GM19468 (cell line): Measurements from ENCODE around the gene HOXC12.

Source experiments
- ATAC-seq: cut with Tn5 transposase; IDR thresholded peaks from one replicate; pipeline ENCODE4 v1.9.1; 2021; ENCODE audit warnings: mild to moderate bottlenecking, moderate library complexity, moderate number of reproducible peaks; ENCODE audit not compliant: unreplicated experiment; ENCODE audit errors: extremely low read depth

HOXC12 gene

GRCh38 chr12:53980104-53980801 lies 25.6 kb downstream of the HOXC12 start:
- no peak for ATAC-seq

DNA sequence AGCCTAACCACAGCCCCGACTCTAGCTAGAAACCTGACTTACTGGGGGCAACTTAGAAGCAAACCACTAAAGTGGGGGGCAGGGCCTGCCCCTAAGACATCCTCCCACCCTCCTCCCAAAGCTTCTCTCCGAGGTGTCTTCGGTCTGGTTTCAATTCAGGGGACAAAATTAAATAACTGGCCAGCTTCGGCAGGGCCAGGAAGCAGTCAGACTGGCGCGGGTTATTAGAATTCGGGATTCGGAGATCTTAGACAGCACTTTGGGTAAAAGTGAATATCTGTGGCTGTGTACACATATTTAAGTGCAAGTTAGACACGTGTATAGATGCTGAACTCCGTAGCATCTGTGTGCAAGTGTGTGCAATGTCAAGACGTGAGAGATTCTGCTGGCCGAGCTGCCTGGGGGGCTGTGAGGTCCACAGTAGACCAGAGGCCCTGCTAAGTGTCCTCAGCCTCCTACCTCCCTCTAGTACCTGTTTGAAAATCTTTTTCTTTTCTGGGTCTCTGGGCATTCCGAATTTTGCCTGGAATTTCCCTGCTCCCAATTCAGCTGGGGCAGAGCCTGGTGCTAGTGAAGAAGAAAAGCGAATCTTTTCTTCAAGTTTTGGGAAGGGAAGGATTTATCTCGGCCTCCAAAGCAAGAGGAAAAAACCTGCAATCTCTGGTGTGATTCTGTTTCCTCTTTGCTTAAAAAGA lies 26.2 kb downstream of the HOXC12 start:
- ATAC-seq: no peak

GRCh38 chr12:53981634-53982565 lies 27.2 kb downstream of the HOXC12 start:
- ATAC-seq: no peak

- no peak for ATAC-seq
Observed at GRCh38 chr12:53982648-53983567, 28.2 kb downstream of the HOXC12 start.

GRCh38 chr12:53983568-53983949 lies 28.9 kb downstream of the HOXC12 start:
- ATAC-seq: no peak

DNA sequence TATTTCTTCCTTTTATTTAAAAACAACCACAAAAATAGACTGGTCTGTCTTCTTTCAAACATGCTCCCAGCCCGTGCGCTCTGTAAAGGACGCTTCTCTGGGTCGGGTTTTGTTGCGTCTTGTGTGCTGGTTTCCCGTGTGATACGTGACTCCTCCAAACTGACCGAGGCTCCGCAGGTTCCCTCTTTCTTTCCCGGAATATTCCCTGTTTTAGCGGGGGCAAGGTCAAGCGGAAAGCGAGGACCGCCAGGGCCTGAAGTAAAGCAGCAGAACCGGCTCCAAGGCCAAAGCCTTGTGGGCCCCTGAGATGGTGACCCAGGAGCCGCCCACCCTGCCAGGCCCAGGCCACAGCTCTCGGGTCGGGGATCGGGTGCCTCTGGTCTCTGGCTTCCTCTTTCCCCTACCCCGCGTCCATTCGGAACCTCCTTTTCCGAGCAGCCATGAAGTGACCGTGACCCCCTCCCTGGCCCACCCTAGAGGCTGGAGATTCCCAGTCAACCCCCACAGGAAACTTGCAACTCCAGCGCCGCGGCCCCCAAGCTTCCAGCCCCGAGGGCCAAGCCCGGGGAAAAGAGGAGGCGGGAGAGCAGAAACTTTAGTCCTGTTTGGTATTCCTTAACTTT lies 29.4 kb downstream of the HOXC12 start:
- no peak for ATAC-seq

- ATAC-seq: no peak
Observed at GRCh38 chr12:53984901-53985691, 30.4 kb downstream of the HOXC12 start, which contains the start of gene HOXC10. HOXC10 (plus strand) TSS chr12:53985146; CDS start chr12:53985260, 114 bp downstream.

DNA sequence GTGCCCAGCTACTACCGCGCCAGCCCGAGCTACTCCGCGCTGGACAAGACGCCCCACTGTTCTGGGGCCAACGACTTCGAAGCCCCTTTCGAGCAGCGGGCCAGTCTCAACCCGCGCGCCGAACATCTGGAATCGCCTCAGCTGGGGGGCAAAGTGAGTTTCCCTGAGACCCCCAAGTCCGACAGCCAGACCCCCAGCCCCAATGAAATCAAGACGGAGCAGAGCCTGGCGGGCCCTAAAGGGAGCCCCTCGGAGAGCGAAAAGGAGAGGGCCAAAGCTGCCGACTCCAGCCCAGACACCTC lies 30.9 kb downstream of the HOXC12 start:
- ATAC-seq: no peak

GRCh38 chr12:53985994-53986685 lies 31.4 kb downstream of the HOXC12 start:
- no peak for ATAC-seq

DNA sequence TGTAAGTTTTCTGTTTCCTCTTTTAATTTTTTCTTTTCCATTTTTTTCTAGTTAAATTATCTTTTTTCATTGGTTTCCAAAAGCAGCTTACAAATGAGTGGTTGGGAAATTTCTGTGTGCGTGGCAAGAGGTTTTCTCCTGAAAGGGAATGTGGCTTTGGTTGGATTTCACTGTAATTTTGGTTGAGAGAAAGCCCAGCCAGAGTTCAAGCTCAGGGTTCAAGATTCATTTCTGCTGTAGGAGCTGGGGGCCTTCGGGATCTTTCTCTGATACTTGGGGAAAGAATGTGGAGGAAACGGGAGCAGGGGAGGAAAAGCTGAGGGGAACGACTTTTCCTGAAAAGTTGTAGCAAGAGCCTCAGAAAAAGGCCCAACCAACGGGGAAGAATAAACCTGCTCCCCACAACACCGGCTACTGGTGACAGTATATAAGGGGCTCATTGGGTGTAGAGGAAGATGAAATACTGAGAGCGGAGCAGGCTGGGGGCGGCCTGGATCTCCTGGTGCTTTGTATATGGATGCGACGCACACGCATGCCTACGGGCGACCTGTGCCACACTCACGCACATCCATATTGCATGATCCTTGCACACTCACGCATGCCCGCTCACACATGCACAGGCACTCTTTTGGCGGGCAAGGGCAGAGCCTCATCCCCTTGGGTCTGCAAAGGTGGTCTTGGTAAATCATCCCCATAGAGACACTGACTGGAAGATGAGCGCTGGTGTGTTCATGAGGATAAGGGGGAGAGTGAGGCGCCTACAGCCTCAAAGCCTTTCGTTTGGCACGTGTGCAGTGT lies 32.2 kb downstream of the HOXC12 start:
- no peak for ATAC-seq

DNA sequence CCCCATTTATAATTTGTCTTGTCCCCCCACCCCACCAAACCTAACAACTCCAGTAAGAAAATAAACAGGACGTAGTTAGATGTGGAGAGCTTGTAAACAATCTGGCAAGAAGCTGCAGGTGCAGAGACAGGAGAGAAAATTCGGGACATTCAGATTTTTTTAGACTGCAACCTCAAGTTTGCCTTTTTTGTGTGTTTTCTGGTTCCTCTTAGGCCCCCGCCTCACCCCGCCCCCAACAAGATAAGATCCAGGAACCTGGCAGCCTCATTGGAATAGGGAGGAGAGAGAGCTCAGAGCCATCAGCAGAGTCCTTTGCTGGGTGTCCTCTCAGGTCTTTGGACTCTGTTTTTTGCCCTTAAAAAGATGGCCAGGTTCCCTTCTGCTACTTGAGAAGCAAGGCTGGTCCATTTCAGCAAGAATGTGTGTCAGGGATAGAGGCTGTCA lies 33.1 kb downstream of the HOXC12 start:
- ATAC-seq: no peak

DNA sequence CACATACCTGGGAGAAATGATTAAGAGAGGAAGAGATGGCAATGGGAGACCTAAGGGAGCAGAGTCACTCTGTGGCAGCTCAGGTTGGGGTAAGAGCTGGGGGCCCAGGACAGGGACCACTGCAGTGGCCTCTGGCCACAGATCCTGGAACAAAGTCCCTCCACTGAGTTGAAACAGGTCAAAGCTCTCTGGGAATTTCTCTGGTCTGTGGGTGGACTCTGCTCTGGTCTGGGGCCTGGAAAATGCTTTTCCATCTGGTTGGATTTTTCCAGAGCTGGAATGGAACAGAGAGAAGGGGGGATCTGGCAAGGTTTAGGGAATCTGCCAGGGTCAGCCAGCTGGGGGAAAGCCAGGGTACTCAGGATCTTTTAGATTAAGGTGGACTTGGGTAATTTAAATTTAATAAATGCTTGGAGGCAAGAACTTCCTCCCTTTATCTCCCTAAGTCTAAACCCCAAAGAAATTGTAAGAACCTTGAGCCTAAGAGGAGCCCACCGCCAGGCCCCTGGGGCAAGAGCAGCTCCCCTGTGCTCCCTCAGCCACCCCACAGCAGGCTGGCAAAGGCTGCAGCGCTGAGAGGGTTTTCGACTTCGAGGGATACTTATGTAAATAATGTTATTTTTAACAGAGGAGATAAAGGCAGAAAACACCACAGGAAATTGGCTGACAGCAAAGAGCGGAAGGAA lies 34.0 kb downstream of the HOXC12 start:
- ATAC-seq: no peak

- ATAC-seq: no peak
Observed at GRCh38 chr12:53989227-53990113, 34.8 kb downstream of the HOXC12 start.

GRCh38 chr12:53990311-53991076 lies 35.8 kb downstream of the HOXC12 start:
- ATAC-seq: no peak

DNA sequence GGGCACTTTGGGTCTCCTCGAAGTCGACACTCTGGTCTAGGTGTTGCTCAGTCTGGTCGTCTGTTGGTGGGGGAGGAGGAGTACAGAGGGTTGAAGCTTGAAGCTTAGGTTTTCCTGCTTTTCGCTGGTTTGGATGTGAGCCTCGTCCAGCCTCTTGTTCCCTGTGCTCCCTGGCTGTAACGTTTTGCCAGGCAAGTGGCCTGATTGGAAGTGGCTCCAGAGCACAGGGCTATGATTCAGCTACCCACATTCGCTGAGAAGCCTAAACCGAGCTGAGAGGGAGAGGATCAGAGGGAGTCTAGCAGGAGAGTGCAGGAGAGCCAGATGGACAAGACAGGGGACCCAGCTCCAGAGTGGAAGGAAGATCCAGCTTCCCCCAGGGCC lies 36.4 kb downstream of the HOXC12 start:
- ATAC-seq: no peak
